ENCODE results near the gene NAA35.

- no peak for TF ChIP-seq CTCF (IDR thresholded peaks at IDR 0.05)
- TF ChIP-seq POLR2A (IDR thresholded peaks at IDR 0.05) = no peak
These were observed 68.2 kb downstream of the NAA35 start for GRCh38 chr9:86009133-86009532.

All from testis (tissue), 2 donors.